GM19468 (cell line): ENCODE measurements around the gene ROPN1.
"Not testable (repeated sequence)": the region's sequence is repeated elsewhere in the genome, so short reads cannot be mapped to it uniquely, and the experiment has no call there.

Experiments
- ATAC-seq: cut with Tn5 transposase; IDR thresholded peaks from one replicate; pipeline ENCODE4 v1.9.1; 2021; ENCODE audit warnings: mild to moderate bottlenecking, moderate library complexity, moderate number of reproducible peaks; ENCODE audit not compliant: unreplicated experiment; ENCODE audit errors: extremely low read depth

ROPN1 gene

GRCh38 chr3:124001366-124001765 is 9.4 kb upstream of the ROPN1 start:
- not testable (repeated sequence) for ATAC-seq

- no peak for ATAC-seq
Measured at GRCh38 chr3:123997543-123997942, 5.6 kb upstream of the ROPN1 start.

- no peak for ATAC-seq
Measured at GRCh38 chr3:123993818-123994217, 1.9 kb upstream of the ROPN1 start.

- ATAC-seq, result no peak
Measured at GRCh38 chr3:123986427-123986826, 5.5 kb downstream of the ROPN1 start.

- ATAC-seq, result no peak
Measured at GRCh38 chr3:123984957-123985356, 7.0 kb downstream of the ROPN1 start.

GRCh38 chr3:123984350-123984749 is 7.6 kb downstream of the ROPN1 start:
- ATAC-seq, result no peak

- ATAC-seq, result not testable (repeated sequence)
Measured at GRCh38 chr3:123981317-123981716, 10.6 kb downstream of the ROPN1 start.

- no peak for ATAC-seq
Measured at GRCh38 chr3:123980539-123980938, 11.4 kb downstream of the ROPN1 start.

GRCh38 chr3:123979525-123980501 is 12.1 kb downstream of the ROPN1 start:
- ATAC-seq, result not testable (repeated sequence)

- not testable (repeated sequence) for ATAC-seq
Measured at GRCh38 chr3:123976904-123977303, 15.0 kb downstream of the ROPN1 start.

GRCh38 chr3:123976181-123976898 is 15.6 kb downstream of the ROPN1 start:
- ATAC-seq, result not testable (repeated sequence)

- ATAC-seq, result not testable (repeated sequence)
Measured at GRCh38 chr3:123975030-123975429, 16.9 kb downstream of the ROPN1 start.

- no peak for ATAC-seq
Measured at GRCh38 chr3:123971406-123971805, 20.5 kb downstream of the ROPN1 start.

GRCh38 chr3:123967260-123967659 is 24.7 kb downstream of the ROPN1 start:
- not testable (repeated sequence) for ATAC-seq

- not testable (repeated sequence) for ATAC-seq
Measured at GRCh38 chr3:123966799-123967198, 25.1 kb downstream of the ROPN1 start.

- not testable (repeated sequence) for ATAC-seq
Measured at GRCh38 chr3:123964793-123965192, 27.1 kb downstream of the ROPN1 start.

- no peak for ATAC-seq
Measured at GRCh38 chr3:123961508-123961856, 30.4 kb downstream of the ROPN1 start.

GRCh38 chr3:123960781-123961507 is 31.0 kb downstream of the ROPN1 start, which contains the start of gene CCDC14:
CCDC14 (minus strand) TSS chr3:123961229; CDS start chr3:123961173, 56 bp downstream.
- peak; percentile 63 for ATAC-seq

GRCh38 chr3:123953735-123954134 is 38.2 kb downstream of the ROPN1 start:
- peak; percentile 76 for ATAC-seq

GRCh38 chr3:123952844-123953520 is 38.9 kb downstream of the ROPN1 start:
- no peak for ATAC-seq
